Endodermal cell (in vitro differentiated cells): ENCODE results near the gene ACTR3. TPM values are rescaled to one million over a fixed set of nuclear protein-coding genes. Genes with fewer than 3 reads are reported as not detected.

Experiments
- DNase-seq: peaks from one replicate; pipeline ENCODE4 v3.0.0-alpha.2; 2017
- H3K27ac ChIP-seq: 2 replicates; pipeline ENCODE4 v1.5.1; 2013; ENCODE audit warnings: mild to moderate bottlenecking, low read depth, low read length, moderate library complexity
- H3K27me3 ChIP-seq: 2 replicates; pipeline ENCODE4 v1.6.1; 2013; ENCODE audit warnings: mild to moderate bottlenecking, low read length, moderate library complexity; ENCODE audit not compliant: insufficient read depth, control insufficient read depth, poor library complexity, severe bottlenecking
- H3K36me3 ChIP-seq: 2 replicates; pipeline ENCODE4 v1.7.0; 2013; ENCODE audit warnings: mild to moderate bottlenecking, low read length, moderate library complexity; ENCODE audit not compliant: control insufficient read depth, insufficient read depth
- H3K4me1 ChIP-seq: one replicate; pipeline ENCODE4 v1.7.0; 2013; ENCODE audit warnings: low read length; ENCODE audit not compliant: control insufficient read depth, insufficient read depth
- H3K4me3 ChIP-seq: 2 replicates; pipeline ENCODE4 v1.5.1; 2013; ENCODE audit warnings: mild to moderate bottlenecking, low read length, moderate library complexity
- H3K9ac ChIP-seq: 2 replicates; pipeline ENCODE4 v1.6.1; 2013; ENCODE audit warnings: mild to moderate bottlenecking, low read length, moderate library complexity; ENCODE audit not compliant: poor library complexity, severe bottlenecking; ENCODE audit errors: extremely low read depth
- H3K9me3 ChIP-seq: 2 replicates; pipeline ENCODE4 v1.6.1; 2013; ENCODE audit warnings: mild to moderate bottlenecking, low read length, moderate library complexity; ENCODE audit not compliant: control insufficient read depth
- H3K27ac Mint-ChIP-seq: 2 replicates; pipeline ENCODE4 v1.8.0; 2020; ENCODE audit warnings: mixed read lengths
- H3K27me3 Mint-ChIP-seq: 2 replicates; pipeline ENCODE4 v1.8.0; 2021; ENCODE audit warnings: mild to moderate bottlenecking, mixed read lengths; ENCODE audit not compliant: insufficient read depth
- H3K36me3 Mint-ChIP-seq: 2 replicates; pipeline ENCODE4 v1.8.0; 2020; ENCODE audit warnings: low read depth, mixed read lengths
- H3K4me1 Mint-ChIP-seq: 2 replicates; pipeline ENCODE4 v1.8.0; 2020; ENCODE audit warnings: mixed read lengths
- H3K4me3 Mint-ChIP-seq: 2 replicates; pipeline ENCODE4 v1.8.0; 2020; ENCODE audit warnings: mild to moderate bottlenecking, moderate library complexity, mixed read lengths
- H3K9me3 Mint-ChIP-seq: 2 replicates; pipeline ENCODE4 v1.8.0; 2020; ENCODE audit warnings: mild to moderate bottlenecking, mixed read lengths
- CTCF ChIP-seq: fragments of 200-600 bp; sonication (generic); conservative IDR thresholded peaks from 2 replicates; pipeline ENCODE4 v1.5.0; 2021; ENCODE audit warnings: antibody characterized with exemption, mild to moderate bottlenecking
- whole genome bisulfite sequencing, 2 experiments: methylation state at CpG; one replicate each; pipeline versions ENCODE4 v1.1.5 to v1.1.7; 2013; ENCODE audit warnings: missing lambda C conversion rate in 2 of 2, mixed read lengths in 1 of 2; ENCODE audit not compliant: insufficient coverage in 1 of 2, insufficient read length in 1 of 2; 5-methylcytosine and 5-hydroxymethylcytosine counted together
- total RNA-seq, 2 donors: library from RNA; stranded (reverse); fragmentation: NEBNext Ultra II Directional in 1 of 2; extraction: Animal tissue kit (Norgen Biotek cat#: 25700) in 1 of 2; gene quantifications; 2 replicates in 1 of 2; 3 replicates in 1 of 2; pipeline ENCODE4 v1.2.1, GENCODE V29; 2021

The ACTR3 gene
- total RNA-seq, 2 donors from 2014 or later, result 168 to 192 TPM

GRCh38 chr2:113901943-113902342 lies 12.1 kb downstream of the ACTR3 start:
- no peak for TF ChIP-seq CTCF
- Mint-ChIP-seq H3K27me3 (no peaks in the 10 kb centered on the region), H3K4me1 (peaks cover 13% of the 10 kb centered on the region), H3K4me3 (no peak overlapping the region), H3K36me3 (peaks cover 22% of the 10 kb centered on the region), H3K27ac (no peak overlapping the region), H3K9me3 (no peaks in the 10 kb centered on the region)
- DNase-seq, result no peak
- Histone ChIP-seq H3K27ac (no peak overlapping the region), H3K27me3 (no peaks in the 10 kb centered on the region), H3K9ac (no peak overlapping the region), H3K9me3 (peaks cover 9% of the 10 kb centered on the region), H3K4me3 (no peak overlapping the region), H3K4me1 (no peaks in the 10 kb centered on the region), H3K36me3 (peaks cover 42% of the 10 kb centered on the region)
- WGBS, 2 experiments, result 67 to 86% methylated on average over 2 of the region's 2 CpGs

- Histone ChIP-seq H3K36me3 (peaks cover 33% of the 10 kb centered on the region), H3K4me3 (no peak overlapping the region), H3K9me3 (peaks cover 9% of the 10 kb centered on the region), H3K27ac (no peak overlapping the region), H3K27me3 (no peaks in the 10 kb centered on the region), H3K9ac (no peak overlapping the region), H3K4me1 (no peaks in the 10 kb centered on the region)
- no peak for DNase-seq
- Mint-ChIP-seq H3K27ac (no peak overlapping the region), H3K27me3 (no peaks in the 10 kb centered on the region), H3K4me3 (no peak overlapping the region), H3K36me3 (peaks cover 19% of the 10 kb centered on the region), H3K9me3 (no peaks in the 10 kb centered on the region), H3K4me1 (peaks cover 10% of the 10 kb centered on the region)
- 100% methylated on average over 1 of the region's 1 CpG; no CpG with 5 or more reads in 1 of the 2 experiments for WGBS, 2 experiments
- no peak for TF ChIP-seq CTCF
Observed at GRCh38 chr2:113905886-113906285, 16.0 kb downstream of the ACTR3 start.

GRCh38 chr2:113906647-113907046 lies 16.8 kb downstream of the ACTR3 start:
- no peak overlapping the region for H3K27ac Mint-ChIP-seq
- H3K4me3 ChIP-seq, result no peak overlapping the region
- peaks cover 10% of the 10 kb centered on the region for H3K4me1 Mint-ChIP-seq
- DNase-seq, result no peak
- H3K27me3 ChIP-seq, result no peaks in the 10 kb centered on the region
- no peaks in the 10 kb centered on the region for H3K27me3 Mint-ChIP-seq
- H3K27ac ChIP-seq, result no peak overlapping the region
- peaks cover 27% of the 10 kb centered on the region for H3K36me3 ChIP-seq
- no peaks in the 10 kb centered on the region for H3K4me1 ChIP-seq
- H3K36me3 Mint-ChIP-seq, result peaks cover 20% of the 10 kb centered on the region
- TF ChIP-seq CTCF, result no peak
- peaks cover 9% of the 10 kb centered on the region for H3K9me3 ChIP-seq
- WGBS, 2 experiments, result 93 to 100% methylated on average over 1 of the region's 1 CpG
- H3K4me3 Mint-ChIP-seq, result no peak overlapping the region
- no peak overlapping the region for H3K9ac ChIP-seq
- no peaks in the 10 kb centered on the region for H3K9me3 Mint-ChIP-seq
